HEK293 (cell line): Measurements from ENCODE around the gene MAD2L2.

Source experiments
- BCL11B ChIP-seq: fragments of 450-650 bp; formaldehyde crosslinking; IDR thresholded peaks from 2 replicates; pipeline ENCODE4 v1.5.1; 2016; ENCODE audit warnings: low read depth, missing biosample characterization, missing genetic modification characterization
- KLF16 ChIP-seq: fragments of 450-650 bp; formaldehyde crosslinking; IDR thresholded peaks from 2 replicates; pipeline ENCODE4 v1.5.1; 2017; ENCODE audit warnings: missing biosample characterization, missing genetic modification characterization
- PRDM10 ChIP-seq: fragments of 450-650 bp; formaldehyde crosslinking; IDR thresholded peaks from 2 replicates; pipeline ENCODE4 v1.5.1; 2016; ENCODE audit warnings: missing biosample characterization, missing genetic modification characterization
- TCF7L2 ChIP-seq: IDR thresholded peaks from 2 replicates; pipeline ENCODE4 v1.6.1; 2011; ENCODE audit warnings: low read depth, mild to moderate bottlenecking, inconsistent platforms, low read length, moderate library complexity, borderline replicate concordance
- ZBTB11 ChIP-seq: fragments of 450-650 bp; formaldehyde crosslinking; conservative IDR thresholded peaks from 2 replicates; pipeline ENCODE4 v1.5.1; 2016; ENCODE audit warnings: low read depth, missing biosample characterization, missing genetic modification characterization
- ZBTB44 ChIP-seq: fragments of 450-650 bp; IDR thresholded peaks from 2 replicates; pipeline ENCODE4 v1.5.1; 2018; ENCODE audit warnings: missing biosample characterization, mild to moderate bottlenecking, missing genetic modification characterization
- ZBTB6 ChIP-seq: fragments of 450-650 bp; formaldehyde crosslinking; IDR thresholded peaks from 2 replicates; pipeline ENCODE4 v1.5.1; 2017; ENCODE audit warnings: missing biosample characterization, missing genetic modification characterization
- ZFP69B ChIP-seq: fragments of 450-650 bp; formaldehyde crosslinking; IDR thresholded peaks from 2 replicates; pipeline ENCODE4 v1.5.1; 2016; ENCODE audit warnings: missing biosample characterization, missing genetic modification characterization
- ZIC2 ChIP-seq: fragments of 450-650 bp; formaldehyde crosslinking; IDR thresholded peaks from 2 replicates; pipeline ENCODE4 v1.5.1; 2016; ENCODE audit warnings: missing biosample characterization, missing genetic modification characterization
- ZNF16 ChIP-seq: fragments of 450-650 bp; formaldehyde crosslinking; IDR thresholded peaks from 2 replicates; pipeline ENCODE4 v1.5.1; 2016; ENCODE audit warnings: low read depth, missing biosample characterization, missing genetic modification characterization
- ZNF174 ChIP-seq: fragments of 450-650 bp; formaldehyde crosslinking; IDR thresholded peaks from 2 replicates; pipeline ENCODE4 v1.5.0; 2017; ENCODE audit warnings: missing biosample characterization, mild to moderate bottlenecking, missing genetic modification characterization
- ZNF248 ChIP-seq: fragments of 450-650 bp; formaldehyde crosslinking; IDR thresholded peaks from 2 replicates; pipeline ENCODE4 v1.5.1; 2017; ENCODE audit warnings: missing biosample characterization, missing genetic modification characterization
- ZNF274 ChIP-seq, 2 experiments: fragments of 200-500 bp in 1 of 2; fragments of 450-650 bp in 1 of 2; sonication (Bioruptor generic) in 1 of 2; formaldehyde crosslinking in 1 of 2; IDR thresholded peaks; 2 replicates each; pipeline versions ENCODE4 v1.5.1 to v1.6.1; 2014 to 2016; ENCODE audit warnings: borderline replicate concordance in 1 of 2, inconsistent platforms in 1 of 2, low read length in 1 of 2, missing biosample characterization in 1 of 2, missing genetic modification characterization in 1 of 2
- ZNF292 ChIP-seq: fragments of 450-650 bp; formaldehyde crosslinking; IDR thresholded peaks from 2 replicates; pipeline ENCODE4 v1.5.1; 2016; ENCODE audit warnings: low read depth, missing biosample characterization, missing genetic modification characterization, borderline replicate concordance
- ZNF324 ChIP-seq: fragments of 450-650 bp; formaldehyde crosslinking; IDR thresholded peaks from 2 replicates; pipeline ENCODE4 v1.5.1; 2016; ENCODE audit warnings: missing biosample characterization, missing genetic modification characterization
- ZNF335 ChIP-seq: fragments of 450-650 bp; formaldehyde crosslinking; conservative IDR thresholded peaks from 2 replicates; pipeline ENCODE4 v1.5.1; 2016; ENCODE audit warnings: missing biosample characterization, missing genetic modification characterization
- ZNF341 ChIP-seq: fragments of 450-650 bp; formaldehyde crosslinking; IDR thresholded peaks from 2 replicates; pipeline ENCODE4; 2016; ENCODE audit warnings: low read depth, missing biosample characterization, missing genetic modification characterization
- ZNF416 ChIP-seq: fragments of 450-650 bp; formaldehyde crosslinking; IDR thresholded peaks from 2 replicates; pipeline ENCODE4 v1.5.1; 2016; ENCODE audit warnings: missing biosample characterization, missing genetic modification characterization
- ZNF529 ChIP-seq: fragments of 450-650 bp; formaldehyde crosslinking; IDR thresholded peaks from 2 replicates; pipeline ENCODE4 v1.5.1; 2017; ENCODE audit warnings: missing genetic modification characterization, missing biosample characterization; ENCODE audit not compliant: insufficient replicate concordance
- ZNF530 ChIP-seq: fragments of 450-650 bp; formaldehyde crosslinking; IDR thresholded peaks from 2 replicates; pipeline ENCODE4 v1.5.1; 2016; ENCODE audit warnings: low read depth, missing biosample characterization, missing genetic modification characterization
- ZNF544 ChIP-seq: fragments of 450-650 bp; formaldehyde crosslinking; IDR thresholded peaks from 2 replicates; pipeline ENCODE4 v1.5.0; 2017; ENCODE audit warnings: missing biosample characterization, missing genetic modification characterization
- ZNF571 ChIP-seq: fragments of 450-650 bp; formaldehyde crosslinking; IDR thresholded peaks from 2 replicates; pipeline ENCODE4 v1.5.0; 2017; ENCODE audit warnings: missing biosample characterization, missing genetic modification characterization
- ZNF629 ChIP-seq: fragments of 450-650 bp; formaldehyde crosslinking; IDR thresholded peaks from 2 replicates; pipeline ENCODE4 v1.5.1; 2017; ENCODE audit warnings: missing biosample characterization, missing genetic modification characterization
- ZNF645 ChIP-seq: fragments of 450-650 bp; formaldehyde crosslinking; IDR thresholded peaks from 2 replicates; pipeline ENCODE4; 2016; ENCODE audit warnings: missing biosample characterization, missing genetic modification characterization
- ZSCAN5A ChIP-seq: fragments of 450-650 bp; formaldehyde crosslinking; IDR thresholded peaks from 2 replicates; pipeline ENCODE4 v1.5.1; 2016; ENCODE audit warnings: missing biosample characterization, missing genetic modification characterization

MAD2L2 gene

GRCh38 chr1:11707621-11708276, 26.8 kb upstream of the MAD2L2 start (continued):
- no peak for TF ChIP-seq ZNF174
- TF ChIP-seq ZBTB44 (tag by site-specific recombination), result peak; percentile 91
- no peak for TF ChIP-seq ZFP69B (tag by site-specific recombination)
- TF ChIP-seq ZNF529 (tag by site-specific recombination), result no peak
- peak; percentile 42; the same call in 1 of the 2 replicates for TF ChIP-seq ZNF341
- no peak for TF ChIP-seq ZNF335 (tag by site-specific recombination)
- TF ChIP-seq ZBTB6, result peak; percentile 56; the same call in 1 of the 2 replicates
- TF ChIP-seq ZSCAN5A, result no peak
- no peak for TF ChIP-seq BCL11B (tag by site-specific recombination)
- TF ChIP-seq PRDM10 (tag by site-specific recombination), result peak; percentile 96
- no peak for TF ChIP-seq ZNF292 (tag by site-specific recombination)
- TF ChIP-seq KLF16 (tag by site-specific recombination), result no peak
- no peak for TF ChIP-seq ZNF16
- TF ChIP-seq ZNF629 (tag by site-specific recombination), result 0 out of 2 replicates have a peak, but pooled peaks have one; percentile 10
- no peak for TF ChIP-seq ZNF274 (IDR thresholded peaks at IDR 0.05; ENCODE audit: low read length)
- no peak for TF ChIP-seq ZNF274 (tag by site-specific recombination; IDR thresholded peaks at IDR 0.05; ENCODE audit: borderline replicate concordance)
- no peak for TF ChIP-seq TCF7L2
- no peak for TF ChIP-seq ZBTB11 (tag by site-specific recombination)
- no peak for TF ChIP-seq ZNF248 (tag by site-specific recombination)
- peak; percentile 91 for TF ChIP-seq ZIC2 (tag by site-specific recombination)
- TF ChIP-seq ZNF544 (tag by site-specific recombination), result no peak
- TF ChIP-seq ZNF416 (tag by site-specific recombination), result no peak
- no peak for TF ChIP-seq ZNF645
- TF ChIP-seq ZNF530 (tag by site-specific recombination), result no peak
- TF ChIP-seq ZNF571 (tag by site-specific recombination), result no peak
- TF ChIP-seq ZNF324 (tag by site-specific recombination), result no peak
